ENCODE data around the gene CNTN5.
"Not testable (repeated sequence)": the region's sequence is repeated elsewhere in the genome, so short reads cannot be mapped to it uniquely, and the experiment has no call there.

CNTN5 gene

GRCh38 chr11:100257238-100257803, 1236.6 kb downstream of the CNTN5 start:
- DNase-seq = not testable (repeated sequence)

DNA sequence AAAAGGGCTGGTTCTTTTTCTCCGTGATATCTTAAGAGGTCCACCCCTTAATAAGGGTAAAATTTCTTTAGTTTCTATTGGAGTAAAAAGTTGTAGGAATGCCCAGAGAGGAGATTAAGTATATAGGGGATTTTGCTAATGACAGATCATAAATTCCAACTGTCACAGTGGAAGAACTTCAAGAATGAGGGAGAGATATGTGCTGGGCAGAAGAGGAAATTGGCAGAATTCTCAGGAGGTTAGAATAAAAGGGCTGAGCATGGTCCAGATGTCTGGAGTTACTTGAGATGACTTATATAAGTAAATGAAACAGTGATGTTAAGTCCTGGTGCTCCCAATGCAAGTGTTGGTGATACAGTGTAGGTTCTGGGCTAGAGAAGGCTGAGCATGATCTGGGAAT, 1248.8 kb downstream of the CNTN5 start:
- no peak for DNase-seq

DNA sequence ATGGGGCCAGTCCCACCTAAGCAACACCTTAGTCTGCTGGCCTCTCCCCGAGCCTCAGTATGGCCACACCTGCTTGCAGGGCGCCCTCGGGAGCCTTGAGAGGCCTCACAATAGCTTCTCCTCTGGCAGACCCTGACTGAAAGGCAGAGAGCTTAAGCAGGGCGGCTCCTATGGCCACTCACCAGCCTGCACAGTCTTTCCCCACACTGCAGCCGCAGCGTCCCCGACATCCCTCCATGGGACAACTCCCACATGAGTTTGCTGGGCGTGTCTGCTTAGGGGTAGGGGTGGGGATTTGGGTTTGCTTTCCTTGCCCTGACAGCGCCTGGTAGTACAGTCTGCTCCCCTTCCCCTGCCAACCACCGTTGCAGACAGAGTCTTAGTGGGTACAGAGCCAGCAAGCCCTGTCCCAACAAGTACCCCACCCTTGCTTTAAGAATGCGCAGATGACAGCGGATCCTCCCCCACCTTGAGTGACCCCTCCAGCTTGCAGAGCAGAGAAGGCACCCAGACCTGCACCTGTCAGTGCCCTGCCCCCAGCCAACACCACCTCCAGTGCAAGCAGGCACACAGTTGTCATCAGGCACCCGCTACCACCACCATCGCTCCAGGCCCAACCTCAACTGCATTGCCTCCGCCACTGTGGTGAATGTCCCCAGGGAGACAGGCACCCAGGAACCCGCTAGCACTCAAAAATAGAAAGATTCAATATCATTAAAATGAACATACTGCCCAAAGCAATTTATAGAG, 1252.5 kb downstream of the CNTN5 start:
- no peak for DNase-seq

DNA sequence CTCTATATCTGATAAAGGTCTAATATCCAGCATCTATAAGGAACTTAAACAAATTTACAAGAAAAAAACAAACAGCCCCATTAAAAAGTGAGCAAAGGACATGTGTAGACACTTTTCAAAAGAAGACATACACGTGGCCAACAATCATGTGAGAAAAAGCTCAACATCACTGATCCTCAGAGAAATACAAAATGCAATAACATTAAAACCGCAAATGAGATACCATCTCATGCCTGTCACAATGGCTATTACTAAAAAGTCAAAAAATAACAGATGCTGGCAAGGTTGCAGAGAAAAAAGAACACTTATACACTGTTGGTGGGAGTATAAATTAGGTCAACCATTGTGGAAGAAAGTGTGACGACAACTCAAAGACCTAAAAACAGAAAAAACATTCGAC, 1253.7 kb downstream of the CNTN5 start:
- DNase-seq = not testable (repeated sequence)

DNA sequence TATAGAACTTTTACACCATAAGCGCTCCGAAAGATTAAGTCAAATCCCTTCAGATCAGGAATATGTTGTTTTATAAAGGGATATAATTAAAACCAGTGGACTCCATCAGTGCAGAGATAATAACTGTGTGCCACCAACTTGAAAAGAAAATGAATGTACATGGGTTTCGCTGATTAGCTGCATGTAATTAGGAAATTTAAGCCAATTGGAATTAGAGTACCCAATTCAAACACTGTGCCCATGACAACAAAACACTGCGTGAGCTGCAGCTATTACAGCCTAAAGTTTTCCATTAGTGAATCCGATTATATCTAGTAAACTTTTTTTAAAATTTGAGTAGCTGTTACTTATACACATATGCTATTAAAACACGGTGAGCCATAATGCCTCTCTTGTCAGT, 1274.0 kb downstream of the CNTN5 start:
- no peak for DNase-seq

DNA sequence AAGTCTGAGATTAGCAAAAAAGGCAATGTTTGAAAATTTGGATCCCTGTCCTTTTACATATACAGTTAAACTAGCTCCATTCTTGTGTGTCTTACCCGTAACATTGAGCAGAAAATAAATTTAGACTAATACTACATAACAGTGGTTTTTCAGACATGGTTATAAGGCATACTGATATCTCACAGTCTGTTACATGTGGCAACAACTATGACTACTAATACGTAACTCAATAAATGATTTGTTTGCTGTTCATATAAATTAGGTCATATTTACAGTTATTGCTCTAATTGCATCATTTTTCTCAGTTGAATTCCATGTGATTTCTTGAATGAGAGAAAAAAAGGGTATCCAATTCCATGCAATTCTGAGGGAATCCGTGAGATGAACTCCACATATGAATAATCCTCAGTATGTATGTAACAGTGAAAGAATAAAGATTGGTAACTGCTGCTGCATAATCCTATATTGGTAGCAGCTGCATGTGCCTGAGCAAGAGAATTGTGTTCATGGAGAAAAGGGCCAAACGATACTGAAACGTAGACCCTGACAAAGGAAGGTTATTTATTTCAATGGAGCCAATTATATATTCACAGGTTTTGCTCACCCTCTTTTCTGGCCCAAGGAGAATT, 1275.4 kb downstream of the CNTN5 start:
- DNase-seq = no peak

GRCh38 chr11:100297516-100297915, 1276.8 kb downstream of the CNTN5 start:
- no peak for DNase-seq

- DNase-seq = no peak
These were observed 1282.1 kb downstream of the CNTN5 start for GRCh38 chr11:100302824-100303223.

GRCh38 chr11:100303897-100304296, 1283.1 kb downstream of the CNTN5 start:
- DNase-seq = no peak

DNA sequence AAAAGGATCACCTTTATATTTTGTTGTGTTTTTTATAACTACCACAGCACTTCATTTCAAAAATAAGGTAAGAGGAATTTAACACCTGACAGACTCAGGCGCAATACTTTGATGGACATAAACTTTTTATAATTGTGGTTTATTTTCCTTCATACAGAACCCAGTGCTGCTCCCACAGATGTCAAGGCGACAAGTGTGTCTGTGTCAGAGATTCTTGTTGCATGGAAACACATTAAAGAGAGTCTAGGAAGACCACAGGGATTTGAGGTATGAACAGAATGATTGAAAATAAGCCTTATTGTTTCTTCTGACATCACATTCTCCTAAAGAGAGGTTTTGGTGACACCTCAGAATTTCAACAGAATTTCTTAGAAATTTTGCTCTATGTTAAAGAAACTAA, 1287.5 kb downstream of the CNTN5 start:
- no peak for DNase-seq

- no peak for DNase-seq
These were observed 1295.2 kb downstream of the CNTN5 start for GRCh38 chr11:100315946-100316345.

DNA sequence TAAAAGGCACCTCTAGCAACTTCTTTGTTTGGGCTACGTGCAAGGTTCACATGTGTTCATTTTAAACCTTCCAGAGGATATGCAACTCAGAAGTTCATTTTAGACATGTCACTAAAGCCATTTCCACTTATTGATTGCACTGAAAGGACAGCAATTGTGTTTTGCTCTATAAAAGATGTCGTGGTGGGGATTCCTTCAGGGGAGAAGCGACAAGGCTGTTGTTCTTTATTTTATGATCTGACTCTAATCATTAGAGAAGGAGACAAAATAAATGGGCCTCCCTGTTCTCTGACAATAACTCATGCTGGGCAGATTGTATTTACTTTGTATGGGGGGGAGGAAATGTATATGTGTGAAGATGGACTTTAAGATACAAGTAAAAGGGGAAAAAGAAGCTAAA, 1296.2 kb downstream of the CNTN5 start:
- DNase-seq = no peak

DNA sequence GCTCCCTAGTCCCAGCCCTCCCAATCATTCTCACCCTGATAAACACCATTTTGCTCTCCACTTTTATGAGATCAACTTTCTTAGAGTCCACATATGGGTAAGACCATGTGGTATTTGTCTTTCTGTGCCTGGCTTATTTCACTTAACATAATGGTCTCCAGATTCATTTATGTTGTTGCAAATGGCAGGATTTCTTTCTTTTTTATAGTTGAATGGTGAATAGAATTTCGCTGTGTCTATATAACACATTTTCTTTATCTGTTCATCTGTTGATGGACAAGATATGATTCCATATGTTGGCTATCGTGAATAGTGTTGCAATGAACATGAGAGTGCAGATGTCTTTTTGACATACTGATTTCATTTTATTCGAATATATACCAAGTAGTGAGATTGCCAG, 1298.9 kb downstream of the CNTN5 start:
- no peak for DNase-seq

DNA sequence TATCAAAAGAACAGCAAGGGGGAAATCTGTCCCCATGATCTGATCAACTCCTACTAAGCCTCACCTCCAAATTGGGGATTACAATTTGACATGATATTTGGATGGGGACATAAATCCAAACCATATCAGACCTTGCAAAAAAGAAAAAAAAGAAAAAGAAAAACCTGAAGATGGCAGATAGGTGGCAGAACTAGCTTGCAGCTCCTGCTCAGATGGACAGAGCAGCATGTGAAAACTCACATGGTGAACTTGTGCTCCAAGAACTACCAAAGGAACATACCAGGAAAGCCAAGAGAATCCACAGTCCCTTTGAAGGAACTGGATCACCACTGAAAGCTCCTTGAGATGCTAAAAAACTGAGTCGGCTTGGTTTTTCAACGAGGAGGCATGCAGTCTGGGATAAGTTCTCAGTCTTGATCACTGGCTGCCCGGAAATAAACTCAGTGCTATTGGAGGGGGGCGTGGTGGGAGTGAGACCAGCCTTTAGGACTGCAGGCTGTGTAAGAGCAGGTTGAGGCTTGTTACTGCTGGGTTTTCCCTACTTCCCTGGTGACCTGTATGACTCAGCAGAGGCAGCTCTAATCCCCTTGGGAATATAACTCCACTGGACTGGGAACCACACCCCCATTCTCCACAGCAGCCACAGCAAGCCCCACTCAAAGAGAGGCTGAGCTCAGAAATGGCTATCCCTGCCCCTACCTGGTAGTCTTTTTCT, 1308.0 kb downstream of the CNTN5 start:
- peak; percentile 4 for DNase-seq

DNA sequence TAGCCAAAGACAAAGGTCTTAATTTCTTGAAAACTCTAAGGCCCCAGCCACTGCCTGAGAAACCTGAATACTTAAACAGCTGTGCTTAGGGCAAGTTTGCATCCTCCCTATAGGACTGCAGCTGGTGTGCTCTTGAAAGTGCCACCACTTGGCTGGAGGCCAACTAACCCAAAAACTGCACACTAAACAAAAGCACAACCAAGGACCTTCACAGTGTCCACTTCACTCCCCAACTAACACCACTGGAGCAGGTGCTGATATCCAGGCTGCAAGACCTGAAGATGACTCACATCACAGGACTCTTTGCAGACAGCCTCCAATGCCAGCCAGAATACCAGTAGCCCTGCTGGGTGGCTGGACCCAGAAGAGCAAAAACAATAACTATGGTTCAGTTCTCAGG, 1308.6 kb downstream of the CNTN5 start:
- DNase-seq = no peak

DNA sequence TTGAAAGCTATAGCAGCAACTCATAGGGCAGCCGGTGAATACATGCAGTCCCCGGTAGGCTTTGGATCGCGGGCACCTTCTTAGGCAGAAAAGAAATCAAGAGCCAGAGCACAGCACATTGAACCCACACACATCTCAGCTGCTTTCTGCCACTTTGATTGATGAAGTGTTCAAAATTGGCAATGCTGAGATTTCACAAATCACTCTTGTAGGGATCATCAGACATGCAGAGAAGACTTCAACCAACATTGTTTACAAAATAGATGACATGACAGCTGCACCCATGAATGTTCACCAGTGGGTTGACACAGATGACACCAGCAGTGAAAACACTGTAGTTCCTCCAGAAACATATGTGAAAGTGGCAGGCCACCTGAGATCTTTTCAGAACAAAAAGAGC, 1316.1 kb downstream of the CNTN5 start:
- DNase-seq = no peak

DNA sequence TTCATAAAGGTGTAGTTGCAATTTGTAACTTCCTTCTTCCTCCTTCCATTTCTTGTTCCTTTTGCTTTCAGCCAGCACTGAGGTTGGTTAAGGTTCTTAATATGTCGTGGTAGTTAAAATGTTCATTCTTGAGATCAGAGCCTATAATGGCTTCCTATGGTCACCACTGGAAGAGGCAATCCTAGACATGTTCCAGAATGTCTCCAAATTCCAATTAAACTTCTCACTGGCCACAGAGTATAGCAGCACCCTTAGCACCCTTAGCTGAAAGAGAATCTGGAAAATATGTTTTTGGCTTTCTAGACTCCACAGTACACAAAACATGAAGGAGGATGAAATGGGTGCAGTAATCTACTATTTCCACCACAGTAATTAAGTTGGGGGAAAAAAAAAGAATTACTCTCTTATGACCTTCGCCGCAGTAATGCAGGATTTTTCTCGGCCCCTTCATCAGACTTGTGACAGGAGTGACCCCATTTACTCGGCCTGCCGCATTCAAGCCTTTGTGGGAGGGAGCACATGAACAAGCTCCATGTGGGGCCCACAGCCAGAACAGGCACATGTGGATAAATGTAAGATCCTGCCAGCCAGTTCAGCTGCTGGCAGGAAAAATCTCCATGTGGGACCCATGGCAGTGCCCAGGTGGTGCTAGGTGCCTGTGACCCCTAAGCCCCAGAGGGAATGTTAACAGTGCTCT, 1317.5 kb downstream of the CNTN5 start:
- no peak for DNase-seq

- DNase-seq = no peak
These were observed 1319.9 kb downstream of the CNTN5 start for GRCh38 chr11:100340466-100341319.

GRCh38 chr11:100353083-100353482, 1332.3 kb downstream of the CNTN5 start:
- DNase-seq = no peak

DNA sequence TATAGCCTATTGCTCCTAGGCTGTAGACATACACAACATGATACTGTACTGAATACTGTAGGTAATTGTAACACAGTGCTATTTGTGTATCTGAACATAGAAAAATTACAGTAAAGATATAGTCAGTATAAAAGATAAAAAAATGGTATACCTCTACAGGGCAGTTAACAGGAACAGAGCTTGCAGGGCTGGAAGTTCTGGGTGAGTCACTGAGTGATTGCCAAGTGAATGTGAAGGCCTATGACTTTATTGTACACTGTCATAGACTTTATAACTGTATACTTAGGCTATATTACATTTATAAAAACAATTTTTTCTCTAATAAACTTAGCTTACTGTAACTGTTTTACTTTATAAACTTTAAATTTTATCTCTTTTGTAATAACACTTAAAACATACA, 1334.0 kb downstream of the CNTN5 start:
- DNase-seq = peak; percentile 1

GRCh38 chr11:100356035-100356434, 1335.3 kb downstream of the CNTN5 start:
- DNase-seq = no peak

DNA sequence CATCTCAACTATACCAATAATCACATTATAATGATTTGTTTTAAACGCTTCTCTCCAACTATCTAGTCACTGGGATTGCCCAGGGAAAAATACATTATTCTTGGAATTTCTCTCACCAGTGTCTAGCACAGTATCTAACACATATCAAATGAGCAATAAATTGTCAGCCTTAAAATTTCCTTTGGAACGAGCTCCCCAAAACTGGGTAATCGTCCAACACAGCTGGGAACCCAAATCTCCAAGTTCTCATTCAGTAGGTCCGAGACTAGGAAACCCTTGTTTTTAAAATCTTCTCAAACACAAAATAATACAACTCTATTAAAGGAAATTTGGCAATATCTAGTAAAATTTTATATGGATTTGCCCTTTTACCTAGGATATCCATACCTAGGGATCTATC, 1338.5 kb downstream of the CNTN5 start:
- DNase-seq = no peak
